ENCODE measurements around the gene CPEB1. TPM values are rescaled to one million over a fixed set of nuclear protein-coding genes. Genes with fewer than 3 reads are reported as not detected.
A peak's percentile ranks its signal among the peaks of the same experiment; 100 is the strongest.

The CPEB1 gene
- total RNA-seq: 0.17 to 2.7 TPM (median 2.2 TPM) in 3 replicates
- long read RNA-seq, partial matches to known transcripts: 0 of 2 reads
- long read RNA-seq, other reads (novel, unspliced or antisense): 2 of 2 reads

DNA sequence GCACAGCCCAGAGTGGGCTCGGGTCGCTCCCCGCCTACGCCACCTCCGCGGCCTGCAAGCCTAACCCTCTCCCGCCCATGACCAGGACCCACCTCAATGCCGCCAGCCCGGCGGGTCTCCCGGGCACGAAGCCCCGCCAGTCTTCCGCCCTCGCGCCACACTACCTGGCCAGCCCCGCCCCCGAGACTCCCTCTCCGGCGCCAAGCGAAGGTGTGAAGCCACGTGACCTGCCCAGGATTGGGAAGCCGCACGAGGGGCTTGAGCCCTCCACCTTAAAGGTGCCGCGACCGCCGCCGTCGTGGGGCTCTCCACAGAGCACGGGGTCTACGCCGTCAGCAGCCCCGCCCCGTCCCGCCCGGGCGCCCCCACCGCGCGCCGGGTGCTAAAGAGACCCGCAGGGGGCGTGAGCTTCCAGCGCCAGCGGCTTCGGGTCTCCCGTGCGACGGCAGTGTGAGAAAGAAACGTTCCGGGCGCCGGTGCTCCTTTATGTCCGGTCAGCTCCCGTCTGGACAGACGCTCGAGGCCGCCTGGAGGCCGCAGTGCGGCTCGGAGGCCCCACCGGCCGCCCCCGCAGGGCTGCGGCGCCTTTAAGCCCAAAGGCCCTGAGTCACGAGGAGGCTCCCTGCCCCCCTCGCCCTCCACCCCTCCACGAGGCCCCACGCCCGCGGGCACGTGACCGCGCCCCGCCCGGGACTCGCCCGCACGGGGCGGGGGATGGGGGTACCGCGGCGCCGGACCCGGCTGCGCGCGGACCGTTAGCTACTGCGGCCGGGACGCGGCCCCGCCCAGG lies at the start of gene CPEB1:
TSS of gene CPEB1 (minus strand) at position 319 of the 790 bp plus-strand sequence. CDS start 18,904 bp downstream, outside the sequence.
- H3K36me3 Mint-ChIP-seq (ENCODE audit: low read depth): no peaks in the 10 kb centered on the region
- H3K27ac Mint-ChIP-seq (ENCODE audit: unreplicated experiment): no peak within 1 kb of the TSS
- peaks cover 9% of the 10 kb centered on the region for H3K4me1 Mint-ChIP-seq (ENCODE audit: low read depth)
- DNase-seq (ENCODE audit: low spot score): no peak
- no peaks in the 10 kb centered on the region for H3K9me3 Mint-ChIP-seq (ENCODE audit: low read depth)
- TF ChIP-seq, protein P1, sequence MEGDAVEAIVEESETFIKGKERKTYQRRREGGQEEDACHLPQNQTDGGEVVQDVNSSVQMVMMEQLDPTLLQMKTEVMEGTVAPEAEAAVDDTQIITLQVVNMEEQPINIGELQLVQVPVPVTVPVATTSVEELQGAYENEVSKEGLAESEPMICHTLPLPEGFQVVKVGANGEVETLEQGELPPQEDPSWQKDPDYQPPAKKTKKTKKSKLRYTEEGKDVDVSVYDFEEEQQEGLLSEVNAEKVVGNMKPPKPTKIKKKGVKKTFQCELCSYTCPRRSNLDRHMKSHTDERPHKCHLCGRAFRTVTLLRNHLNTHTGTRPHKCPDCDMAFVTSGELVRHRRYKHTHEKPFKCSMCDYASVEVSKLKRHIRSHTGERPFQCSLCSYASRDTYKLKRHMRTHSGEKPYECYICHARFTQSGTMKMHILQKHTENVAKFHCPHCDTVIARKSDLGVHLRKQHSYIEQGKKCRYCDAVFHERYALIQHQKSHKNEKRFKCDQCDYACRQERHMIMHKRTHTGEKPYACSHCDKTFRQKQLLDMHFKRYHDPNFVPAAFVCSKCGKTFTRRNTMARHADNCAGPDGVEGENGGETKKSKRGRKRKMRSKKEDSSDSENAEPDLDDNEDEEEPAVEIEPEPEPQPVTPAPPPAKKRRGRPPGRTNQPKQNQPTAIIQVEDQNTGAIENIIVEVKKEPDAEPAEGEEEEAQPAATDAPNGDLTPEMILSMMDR (IDR thresholded peaks at IDR 0.05): peak; percentile 63
- peaks cover 44% of the 10 kb centered on the region for H3K27me3 Mint-ChIP-seq (ENCODE audit: low read depth)
- peak within 1 kb of the TSS; percentile 56 for H3K4me3 Mint-ChIP-seq (ENCODE audit: unreplicated experiment)

DNA sequence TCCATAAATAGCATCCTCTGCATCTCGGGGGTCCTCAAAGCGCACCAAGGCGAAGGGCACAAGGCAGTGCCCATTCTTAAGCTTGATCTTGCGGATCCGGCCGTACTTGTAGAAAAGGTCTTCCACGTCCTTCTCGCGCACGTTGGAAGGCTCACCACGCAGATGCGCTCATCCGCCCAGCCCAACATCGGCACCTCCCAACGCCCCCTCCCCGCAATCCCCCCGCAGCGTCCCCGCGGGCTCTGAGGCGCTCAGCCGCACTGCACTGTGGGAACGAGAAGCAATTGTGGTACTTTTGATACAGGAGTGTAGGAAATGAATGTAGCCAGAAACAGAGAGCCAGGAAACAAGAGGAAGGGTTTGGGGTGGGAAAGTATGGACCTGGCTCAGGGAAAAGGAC lies 45.0 kb upstream of the CPEB1 start:
- Mint-ChIP-seq H3K9me3 (ENCODE audit: low read depth) (no peaks in the 10 kb centered on the region), H3K4me3 (ENCODE audit: unreplicated experiment) (no peak overlapping the region), H3K4me1 (ENCODE audit: low read depth) (no peaks in the 10 kb centered on the region), H3K36me3 (ENCODE audit: low read depth) (no peaks in the 10 kb centered on the region), H3K27me3 (ENCODE audit: low read depth) (peaks cover 1% of the 10 kb centered on the region), H3K27ac (ENCODE audit: unreplicated experiment) (no peak overlapping the region)
- no peak for DNase-seq (ENCODE audit: low spot score)
- TF ChIP-seq, protein P1 (IDR thresholded peaks at IDR 0.05): no peak

DNA sequence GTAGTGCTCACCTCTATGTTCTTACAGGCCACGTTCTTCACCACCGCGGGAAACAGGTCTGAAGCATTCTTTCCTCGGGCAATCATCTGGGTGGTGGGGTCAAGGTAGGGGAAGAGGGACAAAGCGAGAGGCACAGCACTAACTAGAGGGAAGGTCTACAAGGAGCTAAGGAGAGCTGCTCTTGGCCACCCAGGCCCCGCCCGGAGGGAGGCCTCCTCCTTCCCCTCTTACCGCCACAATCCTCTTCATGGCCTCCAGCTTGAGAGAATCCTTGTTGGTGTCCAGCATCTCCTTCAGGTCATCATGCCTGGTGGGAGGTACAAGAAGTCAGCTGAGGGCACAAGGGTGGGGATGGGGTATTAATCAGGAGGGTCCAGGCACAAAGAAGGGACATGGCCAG lies 42.0 kb upstream of the CPEB1 start:
- H3K27ac Mint-ChIP-seq (ENCODE audit: unreplicated experiment): no peak overlapping the region
- H3K4me3 Mint-ChIP-seq (ENCODE audit: unreplicated experiment): no peak overlapping the region
- H3K27me3 Mint-ChIP-seq (ENCODE audit: low read depth): peaks cover 7% of the 10 kb centered on the region
- no peaks in the 10 kb centered on the region for H3K4me1 Mint-ChIP-seq (ENCODE audit: low read depth)
- TF ChIP-seq, protein P1 (IDR thresholded peaks at IDR 0.05): no peak
- no peak for DNase-seq (ENCODE audit: low spot score)
- no peaks in the 10 kb centered on the region for H3K36me3 Mint-ChIP-seq (ENCODE audit: low read depth)
- H3K9me3 Mint-ChIP-seq (ENCODE audit: low read depth): no peaks in the 10 kb centered on the region

DNA sequence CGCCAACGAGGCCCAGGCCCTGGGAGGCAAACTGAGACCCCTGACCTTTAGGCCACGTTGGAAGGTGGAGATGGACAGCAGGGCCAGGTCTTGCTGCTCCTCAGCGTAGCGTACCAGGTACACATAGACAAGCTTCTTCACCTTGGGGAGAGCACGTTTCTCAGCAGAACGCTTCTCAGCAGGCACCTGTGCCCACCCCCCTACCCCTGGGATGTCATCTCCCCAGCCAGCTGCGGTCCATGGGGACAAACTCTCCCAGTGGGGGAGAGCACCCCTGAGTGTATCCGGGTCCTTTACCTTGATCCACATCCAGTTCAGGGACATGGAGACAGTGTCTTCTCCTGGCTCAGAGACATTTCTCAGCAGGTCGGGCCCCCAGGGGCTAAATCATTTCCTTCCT lies 41.5 kb upstream of the CPEB1 start:
- H3K36me3 Mint-ChIP-seq (ENCODE audit: low read depth): no peaks in the 10 kb centered on the region
- no peak for DNase-seq (ENCODE audit: low spot score)
- H3K27me3 Mint-ChIP-seq (ENCODE audit: low read depth): peaks cover 7% of the 10 kb centered on the region
- TF ChIP-seq, protein P1 (IDR thresholded peaks at IDR 0.05): no peak
- no peaks in the 10 kb centered on the region for H3K9me3 Mint-ChIP-seq (ENCODE audit: low read depth)
- H3K27ac Mint-ChIP-seq (ENCODE audit: unreplicated experiment): no peak overlapping the region
- no peaks in the 10 kb centered on the region for H3K4me1 Mint-ChIP-seq (ENCODE audit: low read depth)
- H3K4me3 Mint-ChIP-seq (ENCODE audit: unreplicated experiment): no peak overlapping the region

DNA sequence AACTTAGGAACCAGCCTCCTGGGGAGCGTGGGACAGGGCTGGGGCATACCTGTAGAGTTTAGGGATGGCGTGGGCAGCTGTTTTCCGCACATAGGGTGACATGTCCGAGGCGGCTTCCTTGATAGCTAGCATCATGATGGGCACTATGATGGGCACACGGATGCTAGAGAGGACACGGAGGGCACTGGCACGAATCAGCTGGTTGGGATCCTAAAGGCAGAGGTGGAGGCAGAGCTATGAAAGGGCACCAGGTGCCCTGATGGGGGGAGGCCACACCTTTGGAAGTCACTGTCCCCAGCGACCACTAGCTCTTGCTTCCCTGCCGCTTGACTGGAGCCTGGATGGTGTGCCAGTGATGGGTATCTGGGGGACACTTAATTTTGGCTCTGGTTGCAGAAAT lies 34.2 kb upstream of the CPEB1 start:
- no peak overlapping the region for H3K4me3 Mint-ChIP-seq (ENCODE audit: unreplicated experiment)
- peaks cover 3% of the 10 kb centered on the region for H3K36me3 Mint-ChIP-seq (ENCODE audit: low read depth)
- H3K9me3 Mint-ChIP-seq (ENCODE audit: low read depth): no peaks in the 10 kb centered on the region
- H3K27ac Mint-ChIP-seq (ENCODE audit: unreplicated experiment): no peak overlapping the region
- peaks cover 3% of the 10 kb centered on the region for H3K4me1 Mint-ChIP-seq (ENCODE audit: low read depth)
- H3K27me3 Mint-ChIP-seq (ENCODE audit: low read depth): peaks cover 49% of the 10 kb centered on the region
- TF ChIP-seq, protein P1 (IDR thresholded peaks at IDR 0.05): no peak
- DNase-seq (ENCODE audit: low spot score): no peak

Measured in chondrocyte (in vitro differentiated cells).